OCI-LY7 (cell line): ENCODE data around the gene SLC66A2. TPM values are rescaled to one million over a fixed set of nuclear protein-coding genes. Genes with fewer than 3 reads are reported as not detected.

Experiments
- BruUV-seq: library from RNA; stranded (reverse); fragments of 400-500 nt; replicated peaks from 2 replicates; lab custom pipeline; 2021; lab: Mats Ljungman, UMichigan
- CTCF ChIA-PET: fragments of 300-600 bp; sonication (Branson Sonifier 250); formaldehyde crosslinking; loops from one replicate; lab custom pipeline; 2022; ENCODE audit warnings: antibody characterized with exemption; ENCODE audit not compliant: unreplicated experiment; lab: Charles Lee
- POLR2A ChIA-PET: fragments of 300-600 bp; sonication (Branson Sonifier 250); formaldehyde crosslinking; loops from one replicate; lab custom pipeline; 2022; ENCODE audit warnings: antibody characterized with exemption; lab: Charles Lee
- DNase-seq: peaks from one replicate; pipeline ENCODE4 v3.0.0-alpha.2; 2015; ENCODE audit warnings: low spot score
- H2AFZ ChIP-seq: fragments of 200-600 bp; sonication (generic), shearing (Covaris generic); 2 replicates; pipeline ENCODE4 v1.6.1; 2014; ENCODE audit warnings: mild to moderate bottlenecking, antibody characterized with exemption, low read length, moderate library complexity
- H3K27ac ChIP-seq: fragments of 200-600 bp; sonication (generic); 2 replicates; pipeline ENCODE4 v1.5.1; 2014; ENCODE audit warnings: mixed run types, low read depth, mild to moderate bottlenecking, moderate library complexity, low read length, inconsistent platforms; ENCODE audit not compliant: poor library complexity, severe bottlenecking
- H3K36me3 ChIP-seq: fragments of 200-600 bp; sonication (generic); 2 replicates; pipeline ENCODE4 v1.6.1; 2014; ENCODE audit warnings: mild to moderate bottlenecking, antibody characterized with exemption, low read length, moderate library complexity, mixed read lengths; ENCODE audit not compliant: insufficient read depth
- H3K4me1 ChIP-seq: fragments of 200-600 bp; sonication (generic); 2 replicates; pipeline ENCODE4 v1.5.1; 2014; ENCODE audit warnings: mild to moderate bottlenecking, low read length; ENCODE audit not compliant: insufficient read depth, poor library complexity, severe bottlenecking
- H3K4me2 ChIP-seq: fragments of 200-600 bp; sonication (generic); 2 replicates; pipeline ENCODE4 v1.6.1; 2014; ENCODE audit warnings: mild to moderate bottlenecking, low read length
- H3K4me3 ChIP-seq: fragments of 200-600 bp; sonication (generic); 2 replicates; pipeline ENCODE4 v1.5.1; 2014; ENCODE audit warnings: mild to moderate bottlenecking, low read depth, low read length; ENCODE audit not compliant: poor library complexity, severe bottlenecking
- H3K79me2 ChIP-seq: fragments of 200-600 bp; sonication (generic); 2 replicates; pipeline ENCODE4 v1.6.1; 2016; ENCODE audit warnings: low read depth, mild to moderate bottlenecking, low read length, moderate library complexity, mixed read lengths; ENCODE audit not compliant: insufficient read depth
- H3K9me2 ChIP-seq: fragments of 200-600 bp; sonication (generic); 2 replicates; pipeline ENCODE4 v1.6.1; 2016; ENCODE audit warnings: mild to moderate bottlenecking, low read length, mixed read lengths; ENCODE audit not compliant: insufficient read depth
- H3K9me3 ChIP-seq: fragments of 200-600 bp; sonication (generic); 2 replicates; pipeline ENCODE4 v1.6.1; 2014; ENCODE audit warnings: mild to moderate bottlenecking, mixed run types, low read length, mixed read lengths
- H4K20me1 ChIP-seq: fragments of 200-600 bp; sonication (generic); 2 replicates; pipeline ENCODE4 v1.6.1; 2014; ENCODE audit warnings: mild to moderate bottlenecking, antibody characterized with exemption, low read length, moderate library complexity, mixed read lengths; ENCODE audit not compliant: insufficient read depth
- CTCF ChIP-seq: fragments of 200-600 bp; sonication (generic); conservative IDR thresholded peaks from 2 replicates; pipeline ENCODE4 v1.5.1; 2014; ENCODE audit warnings: mild to moderate bottlenecking, antibody characterized with exemption, low read length, moderate library complexity, mixed read lengths
- EZH2phosphoT487 ChIP-seq: fragments of 200-600 bp; sonication (generic); IDR thresholded peaks from 2 replicates; pipeline ENCODE4 v1.6.1; 2018; ENCODE audit warnings: low read depth, borderline replicate concordance, mild to moderate bottlenecking, mixed run types, antibody characterized with exemption, low read length, moderate library complexity, mixed read lengths
- intact Hi-C: fragments of 100-400 bp; cut with micrococcal nuclease; formaldehyde crosslinking; loops from one replicate; pipeline ENCODE4 v1.10.0; 2022; ENCODE audit not compliant: unreplicated experiment
- total RNA-seq, 2 experiments: library from RNA; depleted of rRNA in 1 of 2; stranded (reverse); fragments of >200 nt in 1 of 2; shearing (Covaris generic) in 1 of 2; gene quantifications; 2 replicates each; pipeline ENCODE4 v1.2.3, GENCODE V29; 2014 to 2022

The SLC66A2 gene
- total RNA-seq, 2 experiments from 2014 or later: 14.5 to 17.9 TPM

- POLR2A ChIA-PET: no interaction called here
These were observed 28.4 kb upstream of the SLC66A2 start for GRCh38 chr18:79979843-79980242.

GRCh38 chr18:79975985-79976680 is 24.7 kb upstream of the SLC66A2 start:
- no peaks in the 10 kb centered on the region for H3K9me3 ChIP-seq
- ChIA-PET POLR2A (interaction anchor here (1.3 to 1.6 kb wide), 2 partner anchors 9 to 11 kb away, joined by 4 read pairs; no protein-coding TSS in a partner anchor), CTCF (no interaction called here)
- H3K36me3 ChIP-seq: peaks cover 68% of the 10 kb centered on the region
- H3K79me2 ChIP-seq: peaks cover 63% of the 10 kb centered on the region
- H3K4me2 ChIP-seq: no peak overlapping the region
- no TSS peak for BruUV-seq
- H2AFZ ChIP-seq: no peak overlapping the region
- H3K4me1 ChIP-seq: no peaks in the 10 kb centered on the region
- no peak for DNase-seq
- H4K20me1 ChIP-seq: peaks cover 12% of the 10 kb centered on the region
- intact Hi-C loops: no loop called here
- H3K27ac ChIP-seq: no peak overlapping the region
- no peak overlapping the region for H3K4me3 ChIP-seq
- H3K9me2 ChIP-seq: no peaks in the 10 kb centered on the region
- TF ChIP-seq CTCF: no peak

More at GRCh38 chr18:79979843-79980242, 28.4 kb upstream of the SLC66A2 start:
- peaks cover 67% of the 10 kb centered on the region for H3K36me3 ChIP-seq
- no peak for TF ChIP-seq CTCF
- no peak for TF ChIP-seq EZH2phosphoT487
- CTCF ChIA-PET: no interaction called here
- H3K79me2 ChIP-seq: peaks cover 98% of the 10 kb centered on the region
- no peak overlapping the region for H3K27ac ChIP-seq
- BruUV-seq: no TSS peak
- intact Hi-C loops: no loop called here
- H3K9me3 ChIP-seq: no peaks in the 10 kb centered on the region
- H3K4me3 ChIP-seq: no peak overlapping the region
- H2AFZ ChIP-seq: no peak overlapping the region
- H4K20me1 ChIP-seq: peaks cover 15% of the 10 kb centered on the region
- H3K4me2 ChIP-seq: no peak overlapping the region
- no peaks in the 10 kb centered on the region for H3K9me2 ChIP-seq
- no peaks in the 10 kb centered on the region for H3K4me1 ChIP-seq
- no peak for DNase-seq

GRCh38 chr18:79975043-79975442 is 23.6 kb upstream of the SLC66A2 start:
- intact Hi-C loops: no loop called here
- no peaks in the 10 kb centered on the region for H3K9me3 ChIP-seq
- H3K4me2 ChIP-seq: no peak overlapping the region
- H3K4me1 ChIP-seq: no peaks in the 10 kb centered on the region
- peaks cover 76% of the 10 kb centered on the region for H3K36me3 ChIP-seq
- peaks cover 7% of the 10 kb centered on the region; the same call in 1 of the 2 replicates for H4K20me1 ChIP-seq
- DNase-seq: no peak
- no TSS peak for BruUV-seq
- H3K9me2 ChIP-seq: no peaks in the 10 kb centered on the region
- H3K79me2 ChIP-seq: peaks cover 52% of the 10 kb centered on the region
- TF ChIP-seq EZH2phosphoT487 (no peak), CTCF (no peak)
- no peak overlapping the region for H3K27ac ChIP-seq
- H2AFZ ChIP-seq: no peak overlapping the region
- H3K4me3 ChIP-seq: no peak overlapping the region
- POLR2A ChIA-PET: interaction anchor here (0.5 kb wide), 1 partner anchor 20 kb away, joined by 4 read pairs; no protein-coding TSS in a partner anchor
- CTCF ChIA-PET: no interaction called here
